Spleen (tissue), 7 donors: ENCODE measurements around the gene TTC31.

Experiments used
- CTCF ChIP-seq, 11 experiments: fragments of 200-600 bp in 7 of 11; fragments of 450-650 bp in 4 of 11; sonication (generic) in 4 of 11; IDR thresholded peaks in 8 of 11; conservative IDR thresholded peaks in 3 of 11; 1 replicate in 7 of 11; 2 replicates in 4 of 11; pipeline versions ENCODE4 v1.4.0 to v1.8.0; 2016 to 2021; ENCODE audit warnings: antibody characterized with exemption in 11 of 11, inconsistent platforms in 4 of 11, mild to moderate bottlenecking in 1 of 11
- POLR2A ChIP-seq, 3 donors: fragments of 450-650 bp; IDR thresholded peaks; one replicate each; pipeline ENCODE4 v1.5.1; 2017; ENCODE audit warnings: antibody characterized with exemption in 3 of 3, mild to moderate bottlenecking in 1 of 3
- POLR2AphosphoS5 ChIP-seq, 3 donors: sonication (generic); formaldehyde crosslinking; IDR thresholded peaks; one replicate each; pipeline ENCODE4 v1.5.1; 2017; ENCODE audit warnings: antibody characterized with exemption in 3 of 3
- donor health status: DM: no; HTN: no; CAD: no; lungs with moderate emphysema.
- donor health status: DM: no; HTN: no; CAD: no.
- donor health status: DM: no; HTN: no; CAD: no.

DNA sequence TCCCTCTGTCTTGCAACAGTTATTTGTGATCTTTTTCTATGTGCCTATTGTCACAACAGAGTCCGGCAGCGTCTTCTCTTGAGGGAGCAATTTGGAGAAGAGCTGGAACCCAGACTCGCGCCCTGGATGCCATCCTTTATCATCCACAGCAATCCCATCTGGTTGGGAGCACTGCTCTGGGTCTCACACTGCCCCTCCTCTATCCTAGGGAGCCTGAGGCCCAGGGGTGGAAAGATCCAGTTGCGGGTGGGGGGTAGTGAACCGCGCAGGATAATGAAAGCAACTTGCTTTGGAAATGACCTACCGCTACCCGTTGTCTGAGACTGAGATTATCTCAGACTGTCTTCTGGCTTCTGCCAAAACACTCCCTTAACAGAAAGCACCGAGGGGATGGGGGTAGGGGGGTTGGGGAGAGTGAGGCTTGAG is 23.9 kb upstream of the TTC31 start:
- TF ChIP-seq POLR2A (IDR thresholded peaks at IDR 0.05): no peak
- no peak for TF ChIP-seq CTCF (IDR thresholded peaks at IDR 0.05 in 8 of 11, conservative IDR thresholded peaks at IDR 0.05 in 3 of 11)
- TF ChIP-seq POLR2AphosphoS5 (IDR thresholded peaks at IDR 0.05): no peak
